ENCODE measurements around the gene PILRA. TPM values are rescaled to one million over a fixed set of nuclear protein-coding genes. Genes with fewer than 3 reads are reported as not detected.

PILRA gene
- total RNA-seq, 1 donor from 2014 or later: 1.1 TPM

GRCh38 chr7:100413346-100413745 lies 40.1 kb downstream of the PILRA start:
- no peak for DNase-seq

- no peak for DNase-seq
These were observed 40.6 kb downstream of the PILRA start for GRCh38 chr7:100413889-100414288.

GRCh38 chr7:100415448-100415847 lies 42.2 kb downstream of the PILRA start:
- no peak for DNase-seq

GRCh38 chr7:100418930-100419659 lies 45.8 kb downstream of the PILRA start:
- no peak for DNase-seq

- DNase-seq: no peak
These were observed 46.5 kb downstream of the PILRA start for GRCh38 chr7:100419660-100420226.

GRCh38 chr7:100423315-100423714 lies 50.0 kb downstream of the PILRA start:
- DNase-seq: no peak

- no peak for DNase-seq
These were observed 52.1 kb downstream of the PILRA start for GRCh38 chr7:100425347-100425746.

GRCh38 chr7:100426516-100426915 lies 53.2 kb downstream of the PILRA start:
- no peak for DNase-seq

GRCh38 chr7:100427762-100428198 lies 54.5 kb downstream of the PILRA start:
- no peak for DNase-seq

- DNase-seq: peak; percentile 92
These were observed 55.1 kb downstream of the PILRA start, which contains the start of gene ZCWPW1 for GRCh38 chr7:100428199-100428966. Gene ZCWPW1 (minus strand): TSS chr7:100428703. CDS start chr7:100420649, 8,054 bp downstream.

- peak; percentile 96 for DNase-seq
These were observed 55.8 kb downstream of the PILRA start for GRCh38 chr7:100428967-100429636.

GRCh38 chr7:100429637-100430492 lies 56.6 kb downstream of the PILRA start, which contains the start of gene MEPCE:
Gene MEPCE (plus strand): TSS chr7:100429831. CDS start chr7:100430019, 188 bp downstream.
- peak; percentile 85 for DNase-seq

- DNase-seq: no peak
These were observed 57.4 kb downstream of the PILRA start for GRCh38 chr7:100430493-100431285.

GRCh38 chr7:100431286-100431735 lies 58.0 kb downstream of the PILRA start:
- DNase-seq: no peak

- no peak for DNase-seq
These were observed 58.8 kb downstream of the PILRA start for GRCh38 chr7:100432053-100432452.

GRCh38 chr7:100432621-100433275 lies 59.5 kb downstream of the PILRA start:
- no peak for DNase-seq

- DNase-seq: no peak
These were observed 59.9 kb downstream of the PILRA start for GRCh38 chr7:100433276-100433591.

- no peak for DNase-seq
These were observed 60.5 kb downstream of the PILRA start for GRCh38 chr7:100433592-100434296.
